HEK293 (cell line): Measurements from ENCODE around the gene PA2G4.

Source experiments
- CTCF ChIP-seq: fragments of 450-650 bp; formaldehyde crosslinking; IDR thresholded peaks from 2 replicates; pipeline ENCODE4 v1.5.1; 2016; ENCODE audit warnings: missing biosample characterization, missing genetic modification characterization
- MEIS1 ChIP-seq: sonication (generic); formaldehyde crosslinking; IDR thresholded peaks from 2 replicates; pipeline ENCODE4 v1.8.1; 2022; ENCODE audit warnings: missing genetic modification reagents, mild to moderate bottlenecking, borderline replicate concordance
- SCRT1 ChIP-seq: fragments of 450-650 bp; formaldehyde crosslinking; IDR thresholded peaks from 2 replicates; pipeline ENCODE4 v1.5.1; 2016; ENCODE audit warnings: missing biosample characterization, missing genetic modification characterization, borderline replicate concordance
- ZBTB8A ChIP-seq: fragments of 450-650 bp; formaldehyde crosslinking; IDR thresholded peaks from 2 replicates; pipeline ENCODE4 v1.5.1; 2016; ENCODE audit warnings: missing biosample characterization, missing genetic modification characterization
- ZNF112 ChIP-seq: fragments of 450-650 bp; formaldehyde crosslinking; IDR thresholded peaks from 2 replicates; pipeline ENCODE4 v1.5.0; 2017; ENCODE audit warnings: missing biosample characterization, missing genetic modification characterization
- ZNF146 ChIP-seq: fragments of 450-650 bp; formaldehyde crosslinking; IDR thresholded peaks from 2 replicates; pipeline ENCODE4 v1.5.1; 2016; ENCODE audit warnings: missing biosample characterization, missing genetic modification characterization
- ZNF274 ChIP-seq, 2 experiments: fragments of 200-500 bp in 1 of 2; fragments of 450-650 bp in 1 of 2; sonication (Bioruptor generic) in 1 of 2; formaldehyde crosslinking in 1 of 2; IDR thresholded peaks; 2 replicates each; pipeline versions ENCODE4 v1.5.1 to v1.6.1; 2014 to 2016; ENCODE audit warnings: borderline replicate concordance in 1 of 2, inconsistent platforms in 1 of 2, low read length in 1 of 2, missing biosample characterization in 1 of 2, missing genetic modification characterization in 1 of 2
- ZNF394 ChIP-seq: fragments of 450-650 bp; formaldehyde crosslinking; IDR thresholded peaks from 2 replicates; pipeline ENCODE4 v1.5.1; 2016; ENCODE audit warnings: missing biosample characterization, missing genetic modification characterization, mild to moderate bottlenecking, moderate library complexity, borderline replicate concordance
- ZNF558 ChIP-seq: fragments of 450-650 bp; formaldehyde crosslinking; IDR thresholded peaks from 2 replicates; pipeline ENCODE4 v1.5.1; 2016; ENCODE audit warnings: missing biosample characterization, missing genetic modification characterization
- ZNF629 ChIP-seq: fragments of 450-650 bp; formaldehyde crosslinking; IDR thresholded peaks from 2 replicates; pipeline ENCODE4 v1.5.1; 2017; ENCODE audit warnings: missing biosample characterization, missing genetic modification characterization
- ZNF654 ChIP-seq: fragments of 450-650 bp; formaldehyde crosslinking; IDR thresholded peaks from 2 replicates; pipeline ENCODE4 v1.5.1; 2016; ENCODE audit warnings: low read depth, missing biosample characterization, missing genetic modification characterization
- ZNF660 ChIP-seq: fragments of 450-650 bp; IDR thresholded peaks from 2 replicates; pipeline ENCODE4 v1.5.1; 2018; ENCODE audit warnings: missing biosample characterization, mild to moderate bottlenecking, missing genetic modification characterization
- ZNF670 ChIP-seq: fragments of 450-650 bp; formaldehyde crosslinking; IDR thresholded peaks from 2 replicates; pipeline ENCODE4 v1.5.1; 2016; ENCODE audit warnings: missing biosample characterization, missing genetic modification characterization, low read depth

GRCh38 chr12:56074396-56074795 is 30.0 kb upstream of the PA2G4 start:
- TF ChIP-seq CTCF (tag by site-specific recombination) (no peak), ZBTB8A (tag by site-specific recombination) (no peak), MEIS1 (CRISPR knock-in tag) (no peak), ZNF394 (tag by site-specific recombination) (no peak), ZNF654 (tag by site-specific recombination) (no peak), ZNF670 (tag by site-specific recombination) (no peak), ZNF112 (tag by site-specific recombination) (no peak), ZNF660 (no peak), ZNF274 (IDR thresholded peaks at IDR 0.05; ENCODE audit: low read length) (no peak), ZNF274 (tag by site-specific recombination; IDR thresholded peaks at IDR 0.05; ENCODE audit: borderline replicate concordance) (no peak), ZNF146 (tag by site-specific recombination) (no peak), SCRT1 (no peak), ZNF558 (tag by site-specific recombination) (no peak), ZNF629 (no peak)
